Kidney epithelial cell (primary cell): ENCODE results near the gene ATP6V0A1. TPM values are rescaled to one million over a fixed set of nuclear protein-coding genes. Genes with fewer than 3 reads are reported as not detected.

ENCODE experiments used
- DNase-seq: peaks from one replicate; pipeline ENCODE4 v3.0.0-alpha.2; 2010; ENCODE audit warnings: low read depth
- H3K27me3 ChIP-seq: 2 replicates; pipeline ENCODE4 v1.6.0; 2011; ENCODE audit warnings: low read length; ENCODE audit not compliant: control insufficient read depth, insufficient read depth
- H3K36me3 ChIP-seq: 2 replicates; pipeline ENCODE4 v1.5.1; 2011; ENCODE audit warnings: low read length; ENCODE audit not compliant: control insufficient read depth, insufficient read depth
- H3K4me3 ChIP-seq: 2 replicates; pipeline ENCODE4 v1.5.1; 2011; ENCODE audit warnings: low read depth, mild to moderate bottlenecking, control low read depth, low read length
- total RNA-seq: library from RNA; depleted of rRNA; stranded (reverse); fragments of >200 nt; gene quantifications from 2 replicates; pipeline ENCODE4 v1.2.3, GENCODE V29; 2015
- TF ChIP-seq, protein P1 (sequence below): IDR thresholded peaks from 2 replicates; pipeline ENCODE4 v1.5.1; 2011; ENCODE audit warnings: mild to moderate bottlenecking, moderate library complexity, low read length, control low read depth, inconsistent platforms; ENCODE audit not compliant: insufficient read depth, poor library complexity, severe bottlenecking

Gene ATP6V0A1
- total RNA-seq, 1 donor from 2014 or later: 46.4 TPM

DNA sequence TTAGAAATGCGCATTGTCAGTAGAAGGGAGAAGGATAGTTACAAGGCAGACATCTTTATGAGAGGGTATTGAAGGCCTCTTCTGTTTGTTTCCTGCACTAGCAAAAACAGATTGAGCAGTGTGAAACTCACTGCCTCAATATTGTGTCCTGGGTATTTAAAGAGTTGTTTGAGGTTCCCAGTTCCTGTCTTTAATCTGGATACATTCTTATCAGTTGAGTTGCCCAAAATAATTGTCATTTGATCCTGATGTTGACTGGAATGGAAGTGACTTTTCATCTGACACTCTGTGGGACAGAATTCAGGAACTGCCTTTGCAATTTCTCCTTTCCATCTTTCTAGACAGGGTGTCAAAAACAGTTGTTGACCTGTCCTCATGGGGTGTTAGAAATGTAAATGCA, 1.7 kb downstream of the ATP6V0A1 start:
- H3K36me3 ChIP-seq: no peaks in the 10 kb centered on the region

DNA sequence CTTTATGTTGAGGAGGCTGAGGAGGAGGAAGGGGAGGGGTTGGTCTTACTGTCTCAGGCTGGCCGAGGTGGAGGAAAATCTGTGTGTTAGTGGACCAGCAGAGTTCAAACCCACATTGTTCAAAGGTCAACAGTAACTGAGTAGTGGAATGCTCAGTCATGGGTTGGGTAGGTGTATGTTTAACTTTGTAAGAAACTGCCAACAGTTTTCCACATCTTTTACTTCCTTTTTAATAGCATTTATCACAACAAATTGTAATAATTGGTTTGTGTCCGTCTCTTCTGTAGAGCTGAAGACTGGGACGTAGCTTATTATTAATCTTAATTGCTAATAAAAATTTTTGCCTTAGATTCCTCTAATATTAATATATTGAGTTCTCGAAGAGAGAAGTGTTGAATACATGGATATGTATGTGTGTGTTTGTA, 5.3 kb downstream of the ATP6V0A1 start:
- H3K4me3 ChIP-seq: no peak overlapping the region
- TF ChIP-seq, protein P1, sequence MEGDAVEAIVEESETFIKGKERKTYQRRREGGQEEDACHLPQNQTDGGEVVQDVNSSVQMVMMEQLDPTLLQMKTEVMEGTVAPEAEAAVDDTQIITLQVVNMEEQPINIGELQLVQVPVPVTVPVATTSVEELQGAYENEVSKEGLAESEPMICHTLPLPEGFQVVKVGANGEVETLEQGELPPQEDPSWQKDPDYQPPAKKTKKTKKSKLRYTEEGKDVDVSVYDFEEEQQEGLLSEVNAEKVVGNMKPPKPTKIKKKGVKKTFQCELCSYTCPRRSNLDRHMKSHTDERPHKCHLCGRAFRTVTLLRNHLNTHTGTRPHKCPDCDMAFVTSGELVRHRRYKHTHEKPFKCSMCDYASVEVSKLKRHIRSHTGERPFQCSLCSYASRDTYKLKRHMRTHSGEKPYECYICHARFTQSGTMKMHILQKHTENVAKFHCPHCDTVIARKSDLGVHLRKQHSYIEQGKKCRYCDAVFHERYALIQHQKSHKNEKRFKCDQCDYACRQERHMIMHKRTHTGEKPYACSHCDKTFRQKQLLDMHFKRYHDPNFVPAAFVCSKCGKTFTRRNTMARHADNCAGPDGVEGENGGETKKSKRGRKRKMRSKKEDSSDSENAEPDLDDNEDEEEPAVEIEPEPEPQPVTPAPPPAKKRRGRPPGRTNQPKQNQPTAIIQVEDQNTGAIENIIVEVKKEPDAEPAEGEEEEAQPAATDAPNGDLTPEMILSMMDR: no peak
- no peak for DNase-seq

More for the DNA sequence above, 1.7 kb downstream of the ATP6V0A1 start:
- TF ChIP-seq, protein P1: no peak
- no peak overlapping the region for H3K4me3 ChIP-seq
- no peak for DNase-seq
- H3K27me3 ChIP-seq: no peaks in the 10 kb centered on the region

DNA sequence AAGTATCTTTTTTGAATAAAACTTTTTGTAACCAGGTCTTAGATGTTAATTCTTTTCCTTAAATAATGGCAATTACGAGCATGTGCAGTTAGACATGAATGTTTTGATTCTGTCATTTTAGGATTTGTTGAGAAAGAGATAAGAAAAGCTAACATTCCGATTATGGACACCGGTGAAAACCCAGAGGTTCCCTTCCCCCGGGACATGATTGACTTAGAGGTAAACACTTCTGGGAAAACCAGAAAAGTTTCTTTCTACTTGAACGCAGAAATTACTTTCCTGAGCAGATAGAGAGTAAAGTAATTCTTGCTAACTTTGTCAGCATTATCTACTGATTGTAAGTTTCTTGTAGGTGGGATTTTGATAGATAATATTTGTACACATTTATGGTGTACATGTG, 9.2 kb downstream of the ATP6V0A1 start:
- H3K36me3 ChIP-seq: no peaks in the 10 kb centered on the region
- TF ChIP-seq, protein P1: no peak
- no peak overlapping the region for H3K4me3 ChIP-seq
- DNase-seq: no peak
- no peaks in the 10 kb centered on the region for H3K27me3 ChIP-seq

More for the DNA sequence above, 5.3 kb downstream of the ATP6V0A1 start:
- H3K36me3 ChIP-seq: no peaks in the 10 kb centered on the region
- H3K27me3 ChIP-seq: no peaks in the 10 kb centered on the region

DNA sequence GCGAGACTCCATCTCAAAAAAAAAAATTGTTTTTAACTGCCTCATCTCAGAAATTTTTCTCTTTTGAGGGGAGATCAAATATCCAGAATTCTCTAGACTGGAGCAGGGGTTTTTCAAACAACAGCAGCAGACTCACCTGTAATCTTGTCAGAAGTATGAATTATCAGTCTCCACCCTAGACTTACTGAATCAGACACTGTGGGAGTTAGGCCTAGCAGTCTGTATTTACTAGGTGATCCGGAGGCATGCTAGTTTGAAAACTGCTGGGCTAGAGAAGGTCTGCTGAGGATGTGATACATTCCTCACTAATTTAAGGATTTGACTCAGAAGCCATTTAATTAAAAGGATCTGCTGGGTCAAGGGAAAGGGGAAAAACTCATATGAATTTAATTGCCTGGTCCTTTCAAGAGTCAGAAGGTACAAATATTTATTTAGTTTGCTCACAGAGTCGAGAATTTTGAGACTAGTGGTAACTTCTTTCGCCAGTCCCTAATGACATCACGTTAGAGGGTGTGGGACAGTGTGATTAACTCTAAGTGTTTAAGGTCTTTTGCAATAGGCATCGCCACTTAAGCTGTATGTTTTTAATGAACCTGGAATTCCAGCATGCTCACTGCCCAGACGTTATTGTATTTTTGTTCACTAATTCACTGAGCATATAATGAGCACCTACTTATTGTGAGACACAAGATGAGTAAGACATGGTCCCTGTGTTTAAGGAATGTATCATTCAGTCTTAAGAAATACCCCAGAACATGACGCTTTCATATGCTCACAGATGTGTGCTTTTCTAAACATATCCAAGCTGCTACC, 14.2 kb downstream of the ATP6V0A1 start:
- no peaks in the 10 kb centered on the region for H3K36me3 ChIP-seq

DNA sequence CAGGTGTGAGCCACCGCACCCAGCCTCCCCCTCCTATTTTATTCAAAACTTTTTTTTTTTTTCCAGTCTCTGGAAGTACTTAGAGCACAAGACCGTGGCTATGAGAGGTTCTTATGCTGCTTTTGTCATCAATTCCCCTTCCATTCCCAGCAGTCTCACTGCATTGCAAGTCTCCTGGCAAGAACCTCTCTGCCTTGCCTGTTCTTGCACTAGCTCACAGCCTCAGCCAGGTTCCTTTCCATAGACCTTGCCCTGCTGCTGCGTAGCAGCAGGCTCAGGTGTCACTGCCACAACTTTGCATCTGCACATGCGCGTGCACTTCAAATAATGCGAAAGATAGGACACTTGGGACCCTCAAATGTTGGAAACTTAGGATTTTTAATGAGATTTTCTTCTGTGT, 15.6 kb downstream of the ATP6V0A1 start:
- H3K36me3 ChIP-seq: no peaks in the 10 kb centered on the region

More for the DNA sequence above, 14.2 kb downstream of the ATP6V0A1 start:
- TF ChIP-seq, protein P1: no peak
- DNase-seq: no peak
- Histone ChIP-seq H3K27me3 (no peaks in the 10 kb centered on the region), H3K4me3 (no peak overlapping the region)

More for the DNA sequence above, 15.6 kb downstream of the ATP6V0A1 start:
- Histone ChIP-seq H3K27me3 (no peaks in the 10 kb centered on the region), H3K4me3 (no peak overlapping the region)
- DNase-seq: no peak
- TF ChIP-seq, protein P1: no peak
